Prostate gland (tissue), 2 donors: Measurements from ENCODE around the gene RSU1.

Experiments used
- CTCF ChIP-seq, 4 experiments: fragments of 200-600 bp in 2 of 4; fragments of 450-650 bp in 2 of 4; sonication (generic) in 2 of 4; IDR thresholded peaks; 1 replicate in 3 of 4; 2 replicates in 1 of 4; pipeline ENCODE4 v1.5.1; 2016 to 2019; ENCODE audit warnings: antibody characterized with exemption in 4 of 4, mild to moderate bottlenecking in 2 of 4, moderate library complexity in 2 of 4
- POLR2A ChIP-seq: fragments of 450-650 bp; IDR thresholded peaks from one replicate; pipeline ENCODE4 v1.6.1; 2016; ENCODE audit warnings: antibody characterized with exemption, mild to moderate bottlenecking
- POLR2AphosphoS5 ChIP-seq: sonication (generic); formaldehyde crosslinking; IDR thresholded peaks from one replicate; pipeline ENCODE4 v1.6.1; 2017; ENCODE audit warnings: antibody characterized with exemption

- TF ChIP-seq CTCF (IDR thresholded peaks at IDR 0.05) (no peak), POLR2A (no peak), POLR2AphosphoS5 (no peak)
Observed at GRCh38 chr10:16632996-16633395, 184.2 kb downstream of the RSU1 start.
